Tibial artery (tissue), 4 donors: ENCODE data around the gene HIF1A.

Experiments used
- DNase-seq, 2 donors: peaks; one replicate each; pipeline ENCODE4 v3.0.0-alpha.2; 2019
- H3K27ac ChIP-seq, 2 donors: fragments of 200-600 bp; sonication (generic) in 1 of 2; 1 replicate in 1 of 2; 2 replicates in 1 of 2; pipeline ENCODE4 v1.5.1; 2018 to 2019; ENCODE audit warnings: mild to moderate bottlenecking in 1 of 2
- H3K27me3 ChIP-seq, 2 donors: fragments of 200-600 bp; sonication (generic) in 1 of 2; one replicate each; pipeline versions ENCODE4 v1.5.1 to v1.6.0; 2016 to 2019
- H3K36me3 ChIP-seq, 3 donors: fragments of 200-600 bp; sonication (generic) in 2 of 3; one replicate each; pipeline ENCODE4 v1.5.1; 2016 to 2019; ENCODE audit warnings: mild to moderate bottlenecking in 2 of 3
- H3K4me1 ChIP-seq, 4 donors: fragments of 200-600 bp; sonication (generic) in 2 of 4; 1 replicate in 3 of 4; 2 replicates in 1 of 4; pipeline ENCODE4 v1.5.1; 2016 to 2019
- H3K4me3 ChIP-seq, 2 donors: fragments of 200-600 bp; sonication (generic) in 1 of 2; 1 replicate in 1 of 2; 2 replicates in 1 of 2; pipeline ENCODE4 v1.5.1; 2018 to 2019; ENCODE audit warnings: mild to moderate bottlenecking in 2 of 2
- H3K9me3 ChIP-seq, 3 donors: fragments of 200-600 bp; sonication (generic) in 1 of 3; one replicate each; pipeline ENCODE4 v1.5.1; 2016 to 2019
- intact Hi-C: fragments of 100-400 bp; cut with DNase I; formaldehyde crosslinking; loops from one replicate; pipeline ENCODE4 v1.15.0; 2023; ENCODE audit warnings: low total_unique reads
- TF ChIP-seq, protein P1 (sequence below), 2 experiments: fragments of 200-600 bp in 1 of 2; fragments of 450-650 bp in 1 of 2; IDR thresholded peaks; one replicate each; pipeline ENCODE4 v1.5.1; 2017 to 2019; ENCODE audit warnings: antibody characterized with exemption in 2 of 2, mild to moderate bottlenecking in 1 of 2, moderate library complexity in 1 of 2

The HIF1A gene

DNA sequence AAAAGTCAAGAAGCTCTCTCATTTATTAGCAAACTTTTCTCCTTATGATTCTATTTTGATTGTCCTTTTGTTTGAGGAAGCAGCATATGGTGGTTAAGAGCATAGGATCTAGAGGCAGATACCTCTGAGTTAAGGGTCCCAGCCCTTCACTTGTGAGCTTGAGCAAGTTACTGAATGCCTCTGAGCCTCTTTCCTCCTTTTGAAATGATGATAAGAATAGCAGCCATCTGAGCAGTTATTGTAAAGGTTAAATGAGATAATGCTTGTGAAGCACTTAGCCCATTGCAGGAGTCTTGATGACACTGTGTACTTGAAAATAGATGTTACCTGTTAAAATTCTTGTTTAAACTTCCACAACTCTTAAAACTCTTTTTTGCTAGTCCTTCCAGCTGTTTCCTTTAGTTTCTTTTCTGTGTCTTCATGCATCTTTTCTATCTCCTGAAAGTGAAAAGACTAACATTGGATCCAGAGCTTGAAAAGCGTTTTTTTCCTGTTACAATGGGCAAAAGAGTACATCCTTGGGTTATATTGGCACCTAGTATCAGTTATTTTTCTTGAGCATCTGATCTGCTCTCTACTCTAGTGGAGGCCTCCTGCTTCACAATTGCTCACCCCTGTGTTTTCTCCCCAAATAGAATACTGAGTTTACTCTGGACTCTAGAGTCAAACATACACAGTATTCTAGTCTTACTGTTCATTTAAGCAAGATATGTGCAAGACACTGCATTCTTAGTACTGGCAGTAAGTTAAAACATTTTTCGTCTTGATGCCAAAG is 3.1 kb downstream of the HIF1A start:
- Histone ChIP-seq H3K9me3 (no peaks in the 10 kb centered on the region), H3K27ac (peak overlapping the region in 1 of 2 donors; percentile 99), H3K36me3 (no peaks in the 10 kb centered on the region), H3K4me1 (peaks cover 0 to 62% (median 3%) of the 10 kb centered on the region in 4 donors), H3K4me3 (peak overlapping the region; percentile 72 to 90), H3K27me3 (no peaks in the 10 kb centered on the region)
- no peak for DNase-seq
- intact Hi-C loops, result loop anchor here (5.0 to 10.0 kb wide), 3 partner anchors 54 to 226 kb away; no protein-coding TSS in a partner anchor
- TF ChIP-seq, protein P1, sequence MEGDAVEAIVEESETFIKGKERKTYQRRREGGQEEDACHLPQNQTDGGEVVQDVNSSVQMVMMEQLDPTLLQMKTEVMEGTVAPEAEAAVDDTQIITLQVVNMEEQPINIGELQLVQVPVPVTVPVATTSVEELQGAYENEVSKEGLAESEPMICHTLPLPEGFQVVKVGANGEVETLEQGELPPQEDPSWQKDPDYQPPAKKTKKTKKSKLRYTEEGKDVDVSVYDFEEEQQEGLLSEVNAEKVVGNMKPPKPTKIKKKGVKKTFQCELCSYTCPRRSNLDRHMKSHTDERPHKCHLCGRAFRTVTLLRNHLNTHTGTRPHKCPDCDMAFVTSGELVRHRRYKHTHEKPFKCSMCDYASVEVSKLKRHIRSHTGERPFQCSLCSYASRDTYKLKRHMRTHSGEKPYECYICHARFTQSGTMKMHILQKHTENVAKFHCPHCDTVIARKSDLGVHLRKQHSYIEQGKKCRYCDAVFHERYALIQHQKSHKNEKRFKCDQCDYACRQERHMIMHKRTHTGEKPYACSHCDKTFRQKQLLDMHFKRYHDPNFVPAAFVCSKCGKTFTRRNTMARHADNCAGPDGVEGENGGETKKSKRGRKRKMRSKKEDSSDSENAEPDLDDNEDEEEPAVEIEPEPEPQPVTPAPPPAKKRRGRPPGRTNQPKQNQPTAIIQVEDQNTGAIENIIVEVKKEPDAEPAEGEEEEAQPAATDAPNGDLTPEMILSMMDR (IDR thresholded peaks at IDR 0.05), result no peak

DNA sequence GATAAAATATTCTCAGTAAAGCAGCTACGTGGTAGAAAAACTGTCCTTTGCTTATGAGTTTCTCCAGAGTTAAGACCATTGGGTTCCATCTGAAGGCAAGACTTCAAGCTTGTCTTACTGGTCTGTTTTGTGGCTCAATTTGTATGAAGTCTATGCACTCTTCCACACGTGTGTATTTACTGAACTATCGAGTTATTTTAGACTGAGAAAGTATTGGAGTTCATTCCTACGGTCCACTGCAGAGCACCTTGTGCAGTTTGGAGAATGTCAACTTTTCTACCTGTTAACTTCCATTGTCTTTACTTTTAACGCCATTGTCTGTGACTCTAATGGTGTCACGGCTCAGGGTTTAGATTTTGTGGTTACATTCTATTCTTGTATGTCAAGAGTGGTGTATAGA is 3.7 kb downstream of the HIF1A start:
- Histone ChIP-seq H3K9me3 (no peaks in the 10 kb centered on the region), H3K4me1 (peaks cover 0 to 66% (median 3%) of the 10 kb centered on the region in 4 donors), H3K27ac (no peak overlapping the region), H3K4me3 (peak overlapping the region in 1 of 2 donors; percentile 72), H3K27me3 (no peaks in the 10 kb centered on the region), H3K36me3 (no peaks in the 10 kb centered on the region)
- DNase-seq, result no peak
- intact Hi-C loops, result loop anchor here (5.0 to 10.0 kb wide), 3 partner anchors 53 to 227 kb away; no protein-coding TSS in a partner anchor
- TF ChIP-seq, protein P1 (IDR thresholded peaks at IDR 0.05), result no peak

DNA sequence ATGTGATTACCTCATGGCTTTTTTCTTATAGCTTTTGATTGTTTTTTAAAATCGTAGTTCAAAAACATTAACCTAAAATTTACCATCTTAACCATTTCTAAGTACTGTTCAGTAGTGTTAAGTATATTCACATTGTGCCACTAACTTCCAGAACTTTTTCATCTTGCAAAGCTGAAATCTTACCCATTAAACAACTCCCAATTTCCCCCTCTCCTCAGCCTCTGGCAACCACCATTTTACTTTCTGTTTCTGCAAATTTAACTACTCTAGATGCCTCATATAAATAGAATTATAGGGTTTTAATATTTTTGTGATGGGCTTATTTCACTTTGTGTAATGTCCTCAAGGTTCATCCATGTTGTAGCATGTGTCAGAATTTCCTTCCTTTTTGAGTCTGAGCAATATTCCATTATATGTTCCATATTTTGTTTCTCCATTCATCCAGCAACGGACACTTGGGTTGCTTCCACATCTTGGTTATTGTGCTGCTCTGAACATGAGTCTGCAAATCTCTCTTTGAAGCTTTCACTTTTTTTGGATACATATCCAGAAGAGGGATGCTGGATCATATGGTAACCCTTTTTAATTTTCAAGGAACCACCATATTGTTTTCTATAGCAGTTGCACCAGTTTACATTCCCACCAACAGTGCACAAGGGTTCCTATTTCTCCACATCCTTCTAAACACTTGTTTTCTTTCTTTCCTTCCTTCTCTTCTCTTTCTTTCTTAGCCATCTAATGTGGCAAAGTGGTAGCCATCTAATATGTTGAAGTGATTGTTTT is 5.0 kb downstream of the HIF1A start:
- no peaks in the 10 kb centered on the region for H3K27me3 ChIP-seq
- TF ChIP-seq, protein P1 (IDR thresholded peaks at IDR 0.05), result no peak

DNA sequence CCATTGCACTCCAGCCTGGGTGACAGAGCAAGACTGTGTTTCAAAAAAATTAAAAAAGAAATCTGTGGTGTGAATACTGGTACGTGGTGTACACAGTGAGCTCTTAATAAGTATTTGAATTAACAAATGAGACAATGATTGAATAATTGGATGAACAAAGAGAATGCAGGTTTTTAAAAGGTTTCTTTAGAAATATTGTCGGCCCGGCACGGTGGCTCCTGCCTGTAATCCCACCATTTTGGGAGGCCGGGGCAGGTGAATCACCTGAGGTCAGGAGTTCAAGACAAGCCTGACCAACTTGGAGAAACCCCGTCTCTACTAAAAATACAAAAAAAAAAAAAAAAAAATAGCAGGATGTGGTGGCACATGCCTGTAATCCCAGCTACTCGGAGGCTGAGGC is 6.6 kb downstream of the HIF1A start:
- DNase-seq, result no peak
- intact Hi-C loops, result no loop called here

More for the DNA sequence above, 5.0 kb downstream of the HIF1A start:
- peaks cover 0 to 63% (median 3%) of the 10 kb centered on the region in 4 donors for H3K4me1 ChIP-seq
- no peaks in the 10 kb centered on the region for H3K36me3 ChIP-seq
- intact Hi-C loops, result no loop called here
- H3K4me3 ChIP-seq, result no peak overlapping the region
- no peaks in the 10 kb centered on the region for H3K9me3 ChIP-seq
- no peak for DNase-seq
- no peak overlapping the region for H3K27ac ChIP-seq

DNA sequence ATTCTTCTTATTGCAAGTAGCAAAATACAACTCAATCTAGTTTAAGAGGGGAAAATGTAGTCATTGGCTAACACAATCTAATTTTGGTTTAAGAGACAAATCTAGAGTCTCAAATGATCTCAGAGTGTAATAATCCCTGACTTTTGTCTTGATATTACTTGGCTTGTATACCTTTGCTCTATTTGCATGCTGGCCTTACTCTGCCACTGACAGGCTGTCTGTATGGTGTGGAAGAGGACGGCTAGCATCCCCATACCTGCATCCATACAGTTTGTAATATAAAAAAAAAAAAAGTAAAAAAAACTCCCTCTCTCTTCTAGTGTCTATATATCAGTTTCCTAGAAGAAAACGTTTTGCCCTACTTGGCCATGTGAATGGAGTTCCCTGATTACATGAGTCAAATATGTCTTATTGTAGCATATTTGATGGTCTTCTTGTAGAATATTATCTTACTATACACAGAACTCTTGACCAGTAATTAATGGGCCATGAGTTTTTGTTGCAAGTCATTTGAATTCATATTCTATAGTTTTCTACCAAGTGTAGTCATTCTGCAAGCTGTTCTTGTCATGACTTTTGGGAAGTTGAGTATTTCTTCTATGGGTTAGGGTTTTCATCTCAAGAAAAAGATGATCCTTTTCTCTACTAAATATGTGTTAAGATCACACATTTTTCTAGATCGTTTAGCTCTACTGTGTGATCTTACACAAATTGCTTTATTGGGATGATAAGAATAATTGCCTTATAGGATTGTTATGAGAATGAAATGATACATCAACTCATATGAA is 8.2 kb downstream of the HIF1A start:
- Histone ChIP-seq H3K36me3 (no peaks in the 10 kb centered on the region), H3K27ac (no peak overlapping the region), H3K27me3 (no peaks in the 10 kb centered on the region), H3K9me3 (no peaks in the 10 kb centered on the region), H3K4me3 (no peak overlapping the region), H3K4me1 (peaks cover 0 to 57% (median 2%) of the 10 kb centered on the region in 4 donors)
- intact Hi-C loops, result no loop called here
- TF ChIP-seq, protein P1 (IDR thresholded peaks at IDR 0.05), result no peak
- no peak for DNase-seq

More for the DNA sequence above, 6.6 kb downstream of the HIF1A start:
- Histone ChIP-seq H3K27me3 (no peaks in the 10 kb centered on the region), H3K4me1 (peaks cover 0 to 73% (median 5%) of the 10 kb centered on the region in 4 donors), H3K36me3 (no peaks in the 10 kb centered on the region), H3K27ac (no peak overlapping the region), H3K9me3 (no peaks in the 10 kb centered on the region), H3K4me3 (no peak overlapping the region)
- TF ChIP-seq, protein P1 (IDR thresholded peaks at IDR 0.05), result no peak
